Amygdala (tissue), 56 donors: Measurements from ENCODE around the gene SH3BP5L.
"Not testable (repeated sequence)": the region's sequence is repeated elsewhere in the genome, so short reads cannot be mapped to it uniquely, and the experiment has no call there.

Experiments
- DNase-seq, 56 donors: peaks; one replicate each; lab custom pipeline; 2025; lab: John Stamatoyannopoulos, UW

Gene SH3BP5L

DNA sequence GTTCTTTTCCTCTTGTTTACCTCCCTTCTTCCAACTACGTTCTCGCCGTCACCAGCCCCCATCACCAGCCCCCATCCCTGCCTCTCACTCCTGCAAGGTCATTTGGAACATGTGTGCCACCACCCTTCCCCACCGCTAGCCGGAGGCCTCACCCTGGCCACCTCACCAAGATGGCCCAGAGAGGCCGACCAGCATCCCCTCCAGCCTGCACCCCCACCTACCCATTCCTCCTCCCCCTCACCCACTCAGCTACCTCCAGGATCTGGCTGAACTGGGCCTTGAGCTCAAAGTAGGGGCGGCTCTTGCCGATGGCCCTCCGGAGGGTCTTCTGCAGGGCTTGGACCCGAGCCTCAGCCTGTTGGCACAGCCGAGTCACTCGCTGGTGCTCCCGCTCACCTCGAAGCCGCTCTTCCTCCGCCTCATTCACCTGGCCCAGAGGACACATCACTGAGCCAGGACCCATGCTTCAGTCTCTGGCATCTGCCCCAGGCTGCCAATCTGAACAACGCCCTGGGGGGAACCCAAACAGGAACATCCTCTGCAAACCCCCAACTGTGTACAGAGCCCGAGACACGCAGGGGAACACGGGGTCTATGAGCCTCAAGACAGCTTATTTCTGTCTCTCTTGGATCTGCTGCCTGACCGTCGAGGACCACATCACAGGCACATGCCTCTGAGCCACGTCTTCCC, 12.8 kb downstream of the SH3BP5L start:
- DNase-seq = no peak

DNA sequence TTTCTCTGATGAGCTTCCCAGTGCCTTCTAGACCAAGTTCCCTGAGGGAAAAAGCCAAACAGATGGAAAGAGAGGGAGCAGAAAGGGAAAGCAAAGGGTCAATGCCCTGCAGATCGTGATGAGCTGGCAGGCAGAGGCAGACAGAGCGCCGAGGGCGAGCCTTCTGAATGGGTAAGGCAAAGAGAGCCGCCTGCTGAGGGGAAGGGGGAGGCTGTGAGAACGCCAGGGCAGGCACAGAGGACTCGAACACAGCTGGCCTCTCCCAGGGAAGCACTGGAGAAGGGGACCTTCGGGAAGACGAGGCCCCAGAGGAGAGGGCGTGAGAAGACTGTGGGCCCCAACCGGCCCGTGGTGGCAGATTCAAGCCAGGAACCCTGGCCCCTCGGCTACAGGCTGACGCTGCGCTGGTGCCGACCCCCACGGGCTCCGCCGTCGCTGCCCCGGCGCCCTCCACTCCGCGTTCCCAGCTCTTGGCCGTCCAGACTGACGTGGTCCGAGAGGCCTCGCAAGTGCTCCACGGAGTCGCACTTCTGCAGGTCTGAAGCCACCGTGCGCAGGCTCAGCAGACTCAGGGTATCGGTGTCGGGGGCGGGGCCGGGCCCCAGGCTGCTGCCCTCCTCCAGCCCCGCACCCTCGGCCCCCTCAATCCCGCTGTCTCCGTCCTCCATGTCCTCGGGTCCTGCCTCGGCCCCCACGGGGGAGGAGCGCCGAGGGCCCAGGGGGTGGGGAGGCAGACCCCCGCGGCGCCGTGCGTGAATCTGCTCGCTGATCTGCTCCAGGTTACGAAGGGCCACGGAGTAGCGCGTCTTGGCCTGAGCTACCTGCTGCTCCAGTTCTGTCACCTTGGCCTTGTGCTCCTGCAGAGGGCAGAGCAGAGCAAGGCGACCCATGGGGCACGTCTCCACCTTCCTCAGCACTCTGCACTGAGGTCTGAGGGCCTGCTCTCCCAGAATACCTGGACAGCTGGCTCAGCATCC, 13.9 kb downstream of the SH3BP5L start:
- DNase-seq = no peak

DNA sequence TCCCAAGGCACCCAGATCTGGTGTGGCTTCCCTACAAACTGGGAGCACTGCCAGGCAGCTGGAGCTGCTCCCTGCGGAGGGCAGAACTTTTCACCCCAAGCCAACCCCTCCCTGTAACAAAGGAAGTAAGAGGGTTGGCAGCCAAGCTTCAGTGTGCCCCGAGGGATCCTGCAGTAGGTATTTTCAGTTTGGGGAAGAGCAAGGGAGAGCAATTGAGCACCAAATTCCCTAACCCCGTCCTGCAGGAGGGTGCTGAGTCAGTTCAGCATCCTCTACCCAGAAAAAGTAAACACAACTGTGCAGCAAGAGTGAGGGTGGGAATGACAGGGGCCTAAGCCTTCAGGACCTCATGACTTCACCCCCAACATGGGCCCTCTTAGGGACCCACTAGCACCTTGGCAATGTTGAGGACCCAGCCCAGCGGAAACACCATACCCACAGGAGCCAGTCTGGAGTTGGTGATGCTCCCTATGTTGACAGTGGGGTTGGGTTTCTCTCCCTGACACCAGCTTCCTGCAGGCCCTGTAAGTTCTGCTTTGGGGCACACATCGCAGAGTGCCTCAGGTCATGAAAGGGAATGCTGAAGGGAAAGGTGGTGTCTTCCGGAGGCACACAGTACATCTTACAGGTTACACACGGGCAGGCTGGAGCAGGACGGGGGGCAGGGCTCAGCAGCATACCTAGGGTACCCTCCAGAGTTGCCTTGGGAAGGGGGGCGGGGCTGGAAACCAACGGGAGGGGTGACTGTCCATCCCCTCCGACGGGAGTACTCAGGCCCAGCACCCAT, 14.8 kb downstream of the SH3BP5L start:
- DNase-seq = no peak

DNA sequence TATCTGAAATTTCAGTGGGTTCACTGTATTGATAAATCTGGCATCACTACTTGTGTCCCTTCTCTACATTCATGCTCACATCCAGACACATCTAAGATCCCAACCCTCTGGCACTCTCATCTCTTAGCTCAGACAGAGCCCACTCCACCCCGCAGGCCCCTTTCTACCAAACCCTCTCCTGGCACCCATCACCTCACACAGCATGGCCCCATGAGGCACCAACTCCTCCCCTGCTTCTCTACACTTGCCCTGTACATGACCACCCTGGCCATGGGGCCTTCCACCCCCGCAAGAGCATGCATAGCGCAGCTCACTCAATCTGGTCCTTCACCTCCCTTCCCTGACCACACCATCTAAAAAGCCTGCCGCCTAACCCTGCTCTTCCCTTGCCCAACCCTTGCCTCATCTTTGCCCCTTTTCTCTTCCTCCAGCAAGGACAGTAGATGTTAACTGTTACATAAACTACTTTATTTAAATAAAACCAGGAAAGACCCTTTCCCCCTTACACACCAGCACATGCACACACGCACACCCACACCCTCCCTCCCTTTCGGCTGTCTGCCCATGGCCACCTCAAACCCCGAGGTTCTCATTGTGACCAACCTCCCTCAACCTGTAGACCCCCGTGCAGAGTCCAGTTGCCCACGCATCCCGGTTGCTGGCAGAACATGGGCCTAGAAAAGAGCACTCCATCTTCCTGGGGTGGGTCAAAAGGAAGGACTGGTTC, 15.6 kb downstream of the SH3BP5L start:
- DNase-seq = no peak

DNA sequence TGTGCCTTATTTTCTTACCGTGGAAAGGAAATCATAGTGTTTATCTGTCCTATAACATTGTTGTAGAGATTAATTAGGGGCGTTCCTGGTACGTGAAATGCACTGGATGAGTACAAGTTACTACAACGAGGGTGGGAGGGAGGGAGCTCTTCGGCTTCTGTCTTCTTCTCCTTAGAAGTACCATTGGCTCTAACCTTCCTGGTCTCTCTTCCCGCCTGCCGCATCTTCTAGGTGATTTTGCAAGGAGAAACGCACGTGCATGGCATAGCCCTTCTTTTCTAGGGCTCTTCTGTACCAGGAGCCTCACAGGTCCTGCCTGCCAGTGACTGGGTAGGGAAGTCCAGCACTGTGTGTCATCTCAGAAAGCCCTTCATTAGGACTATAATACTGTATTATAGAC, 16.8 kb downstream of the SH3BP5L start:
- no peak for DNase-seq

DNA sequence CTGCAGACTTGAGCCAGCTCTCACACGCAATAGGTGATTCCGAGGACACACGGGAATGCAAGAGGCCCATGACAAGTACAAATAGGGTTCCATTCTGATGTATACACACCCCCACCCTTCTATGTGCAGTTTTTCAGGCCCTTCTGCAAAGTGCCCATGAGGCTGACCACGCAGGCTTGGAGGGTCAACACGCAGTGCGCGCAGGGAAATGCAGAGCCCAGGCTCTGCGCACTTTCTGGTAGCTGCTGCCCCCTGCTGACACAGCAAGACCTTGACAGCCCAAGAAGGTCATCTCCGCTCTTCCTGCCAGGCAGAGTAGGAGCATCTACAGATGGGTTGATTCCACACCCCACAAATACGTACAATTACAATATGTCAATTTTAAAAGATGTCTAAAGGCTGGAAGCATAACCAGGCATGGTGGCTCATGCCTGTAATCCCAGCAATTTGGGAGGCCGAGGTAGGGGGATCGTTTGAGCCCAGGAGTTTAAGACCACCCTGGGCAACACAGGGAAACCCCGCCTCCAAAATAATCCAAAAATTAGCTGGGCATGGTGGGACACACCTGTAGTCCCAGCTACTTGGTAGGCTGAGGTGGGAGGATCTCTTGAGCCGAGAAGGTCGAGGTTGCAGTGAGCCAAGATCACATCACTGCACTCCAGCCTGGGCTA, 18.5 kb downstream of the SH3BP5L start:
- DNase-seq = peak in 29 of 56 donors; percentile 5 to 65 (median 37)

DNA sequence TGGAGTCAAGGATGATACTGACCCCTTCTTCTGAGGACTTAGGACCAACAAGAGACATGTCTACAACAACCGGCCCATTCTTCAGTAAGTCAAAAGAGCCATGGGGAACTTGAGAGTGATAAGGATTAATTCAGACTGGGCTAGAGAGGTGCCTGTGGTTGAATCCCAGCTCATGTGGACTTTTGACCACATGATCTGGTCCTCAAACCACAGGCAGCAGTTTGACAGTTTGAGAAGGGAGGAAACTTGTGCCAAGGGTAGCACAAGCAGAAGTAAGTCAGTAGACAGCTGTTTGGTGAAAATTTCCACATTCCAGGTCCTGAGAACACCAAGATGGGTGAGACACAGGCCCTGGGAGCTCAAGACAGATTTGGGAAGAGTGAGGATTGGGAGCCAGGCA, 19.8 kb downstream of the SH3BP5L start:
- no peak for DNase-seq

DNA sequence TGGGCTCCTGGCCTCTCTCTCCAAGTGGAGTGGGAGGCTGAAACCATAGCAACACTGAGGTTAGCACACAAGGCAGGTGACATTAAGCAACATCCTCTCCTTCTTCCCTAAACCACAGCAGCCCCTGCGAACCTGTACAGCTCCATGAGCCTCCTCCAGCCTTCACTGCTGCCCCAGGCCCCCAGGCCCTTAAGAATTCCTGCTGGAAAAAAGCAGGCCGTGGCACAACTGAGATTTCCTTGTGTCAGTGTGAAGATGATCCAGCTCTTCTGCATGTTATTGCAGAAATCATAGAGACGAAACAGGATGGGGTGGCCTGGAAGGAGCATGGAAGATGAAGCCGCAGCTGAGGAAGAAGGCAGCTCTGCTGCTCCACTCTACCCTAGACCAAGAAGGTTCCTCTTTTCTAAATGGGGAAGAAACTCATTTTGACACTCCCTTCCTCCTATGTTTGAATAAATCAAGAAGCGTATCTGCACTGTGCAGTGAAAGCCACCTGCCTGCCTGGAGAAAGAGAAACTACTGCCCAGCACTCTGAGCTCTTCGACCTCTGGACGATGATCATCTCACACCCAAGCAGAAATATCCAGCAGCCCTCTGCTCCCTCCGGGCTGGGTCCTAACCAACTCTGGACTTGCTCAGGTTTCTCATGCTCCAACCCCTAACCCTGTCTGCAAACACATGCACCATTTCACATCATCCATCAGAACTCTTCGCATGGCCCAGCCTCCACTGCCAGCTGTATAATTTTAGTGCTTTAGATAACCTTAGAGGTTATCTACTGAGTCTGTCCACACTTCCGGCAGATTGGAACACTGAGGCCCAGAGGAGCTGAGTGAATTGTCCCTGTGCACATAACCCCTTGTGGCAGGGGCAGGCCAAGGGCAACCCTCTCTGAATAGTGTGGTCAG, 20.7 kb downstream of the SH3BP5L start:
- DNase-seq = no peak

DNA sequence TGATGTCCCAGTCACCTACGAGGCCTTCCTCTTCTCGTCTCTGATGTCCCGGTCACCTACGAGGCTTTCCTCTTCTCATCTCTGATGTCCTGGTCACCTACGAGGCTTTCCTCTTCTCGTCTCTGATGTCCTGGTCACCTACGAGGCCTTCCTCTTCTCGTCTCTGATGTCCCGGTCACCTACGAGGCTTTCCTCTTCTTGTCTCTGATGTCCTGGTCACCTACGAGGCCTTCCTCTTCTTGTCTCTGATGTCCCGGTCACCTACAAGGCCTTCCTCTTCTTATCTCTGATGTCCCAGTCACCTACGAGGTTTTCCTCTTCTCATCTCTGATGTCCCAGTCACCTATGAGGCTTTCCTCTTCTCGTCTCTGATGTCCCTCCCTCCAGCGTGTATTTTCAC, 22.2 kb downstream of the SH3BP5L start:
- not testable (repeated sequence) for DNase-seq

DNA sequence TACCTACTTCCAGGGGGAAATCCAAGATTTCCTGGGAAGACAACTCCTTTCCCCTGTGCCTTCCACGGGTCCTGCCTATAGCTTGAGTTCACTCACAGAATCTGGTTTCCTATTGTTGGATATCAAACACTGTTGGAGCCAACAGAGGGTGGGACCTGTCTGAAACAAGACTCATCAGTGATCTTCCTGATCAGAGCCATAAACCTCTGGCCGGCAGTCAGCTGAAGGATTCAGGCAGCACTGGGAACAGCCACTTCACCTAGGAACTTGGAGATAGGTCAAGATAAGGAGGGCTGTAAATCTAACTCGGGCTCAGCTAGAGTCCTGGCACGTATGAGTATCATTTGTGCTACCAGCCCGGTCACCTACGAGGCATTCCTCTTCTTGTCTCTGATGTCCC, 23.3 kb downstream of the SH3BP5L start:
- DNase-seq = no peak

DNA sequence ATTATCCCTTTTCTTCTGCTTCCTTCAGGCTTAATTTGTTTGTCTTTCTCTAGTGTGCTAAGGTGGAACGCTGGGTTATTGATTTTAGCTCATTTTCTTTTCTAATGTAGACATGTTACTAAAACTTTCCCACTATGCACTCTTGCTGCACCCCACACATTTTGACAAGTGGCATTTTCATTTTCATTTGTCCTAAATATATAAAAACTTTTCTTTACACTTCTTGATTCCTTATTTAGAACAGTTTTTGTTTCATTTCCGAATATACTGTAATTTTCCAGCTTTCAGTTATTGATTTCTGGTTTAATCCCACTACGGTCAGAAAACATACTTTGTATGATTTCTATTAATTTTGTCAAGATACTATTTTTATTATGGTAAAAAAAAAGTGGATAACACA, 25.3 kb downstream of the SH3BP5L start:
- DNase-seq = no peak

DNA sequence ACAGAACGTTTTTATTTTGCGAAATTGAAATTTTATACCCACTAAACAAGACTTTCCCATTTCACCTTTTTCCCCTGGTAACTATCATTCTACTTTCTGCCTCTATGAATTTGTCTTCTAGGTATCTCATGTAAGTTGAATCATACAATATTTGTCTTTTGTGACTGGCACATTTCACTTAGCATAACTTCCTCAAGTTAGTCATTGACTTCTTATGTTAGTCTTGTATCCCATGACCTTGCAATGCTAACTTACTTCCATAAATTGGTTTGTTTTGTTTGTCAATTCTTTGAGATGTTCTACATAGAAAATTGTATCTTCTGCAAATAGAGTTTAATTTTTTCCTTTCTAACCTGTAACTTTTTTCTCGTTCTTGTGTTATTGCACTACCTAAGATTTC, 26.9 kb downstream of the SH3BP5L start:
- DNase-seq = no peak

DNA sequence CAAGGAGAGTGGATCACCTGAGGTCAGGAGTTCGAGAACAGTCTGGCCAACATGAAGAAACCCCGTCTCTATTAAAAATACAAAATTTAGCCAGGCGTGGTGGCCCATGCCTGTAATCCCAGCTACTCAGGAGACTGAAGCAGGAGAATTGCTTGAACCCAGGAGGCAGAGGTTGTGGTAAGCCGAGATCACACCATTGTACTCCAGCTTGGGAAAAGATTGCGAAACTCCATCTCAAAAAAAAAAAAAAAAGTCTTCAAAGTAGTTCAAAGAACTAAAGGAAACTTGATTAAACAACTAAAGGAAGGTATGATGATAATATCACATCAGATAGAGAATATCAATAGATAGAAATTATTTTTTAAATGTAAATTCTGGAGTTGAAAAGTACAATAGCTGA, 31.1 kb downstream of the SH3BP5L start:
- not testable (repeated sequence) for DNase-seq

DNA sequence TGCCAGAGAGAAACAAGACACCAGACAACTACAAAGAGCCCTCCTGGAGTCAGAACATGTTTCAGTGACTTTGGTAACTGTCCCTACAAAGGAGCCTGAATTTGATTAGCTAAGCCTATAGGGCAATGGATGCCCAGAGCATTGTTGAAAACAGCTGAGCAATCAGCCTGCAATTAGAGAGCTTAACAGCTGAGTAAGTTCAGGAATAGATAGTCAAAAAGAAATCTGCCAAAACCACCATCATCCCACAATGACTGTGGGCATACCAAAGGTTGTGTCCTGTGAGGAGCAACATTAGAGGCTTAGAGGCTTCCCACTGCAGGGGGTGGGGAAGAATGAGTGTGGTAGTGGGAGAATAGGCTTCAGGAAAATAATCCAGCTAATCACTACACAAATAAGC, 32.1 kb downstream of the SH3BP5L start:
- DNase-seq = no peak

DNA sequence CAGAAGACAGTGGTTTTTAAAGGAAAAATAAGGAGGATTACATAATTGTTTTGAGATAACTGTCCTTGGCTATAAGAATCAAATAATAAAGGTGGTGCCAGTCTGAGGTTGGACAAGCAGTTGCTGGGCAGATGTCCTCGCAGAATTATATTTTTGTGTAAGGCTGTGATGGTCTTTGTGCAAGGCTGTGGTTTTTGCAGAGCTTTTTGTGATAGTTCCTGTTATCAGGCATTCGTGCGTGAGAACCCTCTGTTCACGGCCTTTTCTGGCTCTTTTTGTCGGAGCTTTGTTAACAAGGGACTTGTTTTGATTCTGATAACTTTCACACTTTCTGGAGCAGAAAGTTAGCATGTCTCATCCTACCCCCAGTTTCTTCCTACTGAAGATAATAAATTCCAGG, 33.4 kb downstream of the SH3BP5L start:
- no peak for DNase-seq

DNA sequence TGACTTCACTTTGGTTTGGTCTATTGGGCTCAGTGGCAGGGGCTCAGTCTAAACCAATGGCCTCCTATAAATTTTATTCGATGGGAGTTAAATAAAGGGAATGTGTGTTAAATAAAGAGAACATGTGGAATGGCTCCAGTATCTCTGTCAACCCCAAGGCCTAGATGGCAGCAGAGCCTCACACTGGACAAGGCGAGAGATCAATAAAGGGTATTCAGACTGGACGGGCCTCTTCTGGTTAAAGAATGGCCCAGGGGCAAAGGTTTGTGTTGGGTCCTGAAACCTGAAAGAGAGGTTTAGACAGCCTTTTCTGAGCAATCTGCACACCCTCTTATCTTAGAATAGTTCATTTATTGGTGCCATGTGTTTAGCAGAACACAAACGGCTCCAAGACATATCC, 34.7 kb downstream of the SH3BP5L start:
- no peak for DNase-seq

DNA sequence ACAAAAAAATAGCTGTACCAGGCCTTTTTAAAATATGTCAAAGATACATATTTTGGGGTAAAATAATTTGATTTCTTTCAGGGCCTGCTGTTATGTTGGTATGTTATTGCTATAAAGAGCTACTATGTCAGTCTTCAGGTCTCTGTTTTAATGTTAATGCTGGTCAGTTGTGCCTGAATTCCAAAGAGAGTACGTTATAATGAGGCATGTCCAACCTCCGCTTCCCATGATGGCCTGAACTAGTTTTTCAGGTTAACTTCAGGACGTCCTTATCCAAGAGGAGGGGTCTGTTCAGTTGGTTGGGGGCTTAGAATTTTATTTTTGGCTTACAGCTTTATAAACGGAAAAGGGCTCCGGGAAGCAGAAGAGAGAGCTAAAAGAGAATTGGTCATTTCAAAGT, 35.3 kb downstream of the SH3BP5L start:
- DNase-seq = no peak

DNA sequence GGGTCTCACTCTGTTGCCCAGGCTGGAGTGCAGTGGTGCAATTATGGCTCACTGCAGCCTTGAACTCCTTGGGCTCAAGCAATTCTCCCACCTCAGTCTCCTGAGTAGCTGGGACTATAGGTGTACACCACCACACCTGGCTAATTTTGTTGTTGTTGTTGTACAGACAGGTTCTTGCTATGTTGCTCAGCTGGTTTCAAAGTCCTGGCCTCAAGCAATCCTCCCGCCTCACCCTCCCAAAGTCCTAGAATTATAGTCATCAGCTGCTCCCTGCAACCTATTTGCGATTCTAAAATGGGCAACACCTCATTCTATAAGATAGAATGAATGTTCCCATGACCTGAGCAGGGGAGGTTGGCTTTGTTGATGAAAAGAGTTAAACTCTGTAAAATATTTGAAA, 36.4 kb downstream of the SH3BP5L start:
- not testable (repeated sequence) for DNase-seq

DNA sequence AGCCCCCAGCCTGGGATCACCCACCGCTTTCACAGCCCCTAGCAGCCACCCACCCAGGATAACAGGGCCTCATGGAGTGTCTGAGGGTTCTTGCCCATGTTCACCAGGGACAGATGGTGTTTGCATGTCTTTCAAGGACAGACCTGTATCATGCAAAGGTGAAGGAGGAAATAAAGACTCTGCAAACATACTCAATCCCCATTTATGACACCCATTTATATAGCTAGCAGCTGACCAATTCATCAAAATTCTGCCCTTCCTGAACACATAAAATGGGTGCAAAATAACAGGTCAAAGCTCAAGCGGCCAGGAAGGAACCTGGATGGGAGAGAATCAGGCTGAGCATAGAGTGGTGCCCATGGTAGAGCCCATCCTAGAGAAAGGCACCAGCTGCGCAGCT, 37.4 kb downstream of the SH3BP5L start:
- no peak for DNase-seq
